ENCODE results near the gene DUS1L.

- no peak for TF ChIP-seq CSRNP3 (CRISPR knock-in tag; IDR thresholded peaks at IDR 0.05)
- TF ChIP-seq ZC3H10 (CRISPR knock-in tag; IDR thresholded peaks at IDR 0.05) = no peak
- no peak for TF ChIP-seq ARNTL (CRISPR knock-in tag; IDR thresholded peaks at IDR 0.05; ENCODE audit: borderline replicate concordance, low read depth)
- no peak for TF ChIP-seq PPARA (CRISPR knock-in tag; IDR thresholded peaks at IDR 0.05; ENCODE audit: borderline replicate concordance)
- no peak for TF ChIP-seq RARB (CRISPR knock-in tag; IDR thresholded peaks at IDR 0.05)
- no peak for TF ChIP-seq TCF4 (CRISPR knock-in tag; IDR thresholded peaks at IDR 0.05; ENCODE audit: borderline replicate concordance)
- no peak for TF ChIP-seq PATZ1 (CRISPR knock-in tag; IDR thresholded peaks at IDR 0.05; ENCODE audit: borderline replicate concordance)
- TF ChIP-seq CREB5 (CRISPR knock-in tag; IDR thresholded peaks at IDR 0.05; ENCODE audit: low read depth) = no peak
- TF ChIP-seq GLIS3 (CRISPR knock-in tag; IDR thresholded peaks at IDR 0.05) = no peak
- no peak for TF ChIP-seq ISL1 (CRISPR knock-in tag; IDR thresholded peaks at IDR 0.05)
Measured at GRCh38 chr17:82076785-82077591, 11.4 kb upstream of the DUS1L start.
